SK-N-SH treated with all-trans-retinoic acid at 6 μM for 48 hours (cell line): ENCODE measurements around the gene ABCD1.

Source experiments
- ARNTL ChIP-seq: fragments of 450-650 bp; formaldehyde crosslinking; IDR thresholded peaks from 2 replicates; pipeline ENCODE4 v1.5.0; 2020; ENCODE audit warnings: low read depth, mild to moderate bottlenecking, moderate library complexity, borderline replicate concordance
- CREB5 ChIP-seq: fragments of 250-450 bp; sonication (Bioruptor Pico); IDR thresholded peaks from 2 replicates; pipeline ENCODE4 v1.5.1; 2020; ENCODE audit warnings: low read depth, mild to moderate bottlenecking, moderate library complexity
- PPARA ChIP-seq: fragments of 250-450 bp; sonication (Bioruptor Pico); IDR thresholded peaks from 2 replicates; pipeline ENCODE4 v1.5.0; 2020; ENCODE audit warnings: mild to moderate bottlenecking, borderline replicate concordance
- RARB ChIP-seq: fragments of 250-450 bp; sonication (Bioruptor Pico); IDR thresholded peaks from 2 replicates; pipeline ENCODE4 v1.8.0; 2021; ENCODE audit warnings: mild to moderate bottlenecking, moderate library complexity
- TF ChIP-seq, protein P1 (sequence below): fragments of 250-450 bp; sonication (Bioruptor Pico); IDR thresholded peaks from 2 replicates; pipeline ENCODE4 v1.5.0; 2020; ENCODE audit warnings: mild to moderate bottlenecking, moderate library complexity
- TF ChIP-seq, protein P2 (sequence below): fragments of 250-450 bp; sonication (Bioruptor Pico); IDR thresholded peaks from 2 replicates; pipeline ENCODE4 v1.8.0; 2020; ENCODE audit warnings: mild to moderate bottlenecking, moderate library complexity, borderline replicate concordance

- no peak for TF ChIP-seq PPARA (CRISPR knock-in tag)
- TF ChIP-seq RARB (CRISPR knock-in tag): no peak
- TF ChIP-seq CREB5 (CRISPR knock-in tag): no peak
- no peak for TF ChIP-seq ARNTL (CRISPR knock-in tag)
- TF ChIP-seq, protein P1, sequence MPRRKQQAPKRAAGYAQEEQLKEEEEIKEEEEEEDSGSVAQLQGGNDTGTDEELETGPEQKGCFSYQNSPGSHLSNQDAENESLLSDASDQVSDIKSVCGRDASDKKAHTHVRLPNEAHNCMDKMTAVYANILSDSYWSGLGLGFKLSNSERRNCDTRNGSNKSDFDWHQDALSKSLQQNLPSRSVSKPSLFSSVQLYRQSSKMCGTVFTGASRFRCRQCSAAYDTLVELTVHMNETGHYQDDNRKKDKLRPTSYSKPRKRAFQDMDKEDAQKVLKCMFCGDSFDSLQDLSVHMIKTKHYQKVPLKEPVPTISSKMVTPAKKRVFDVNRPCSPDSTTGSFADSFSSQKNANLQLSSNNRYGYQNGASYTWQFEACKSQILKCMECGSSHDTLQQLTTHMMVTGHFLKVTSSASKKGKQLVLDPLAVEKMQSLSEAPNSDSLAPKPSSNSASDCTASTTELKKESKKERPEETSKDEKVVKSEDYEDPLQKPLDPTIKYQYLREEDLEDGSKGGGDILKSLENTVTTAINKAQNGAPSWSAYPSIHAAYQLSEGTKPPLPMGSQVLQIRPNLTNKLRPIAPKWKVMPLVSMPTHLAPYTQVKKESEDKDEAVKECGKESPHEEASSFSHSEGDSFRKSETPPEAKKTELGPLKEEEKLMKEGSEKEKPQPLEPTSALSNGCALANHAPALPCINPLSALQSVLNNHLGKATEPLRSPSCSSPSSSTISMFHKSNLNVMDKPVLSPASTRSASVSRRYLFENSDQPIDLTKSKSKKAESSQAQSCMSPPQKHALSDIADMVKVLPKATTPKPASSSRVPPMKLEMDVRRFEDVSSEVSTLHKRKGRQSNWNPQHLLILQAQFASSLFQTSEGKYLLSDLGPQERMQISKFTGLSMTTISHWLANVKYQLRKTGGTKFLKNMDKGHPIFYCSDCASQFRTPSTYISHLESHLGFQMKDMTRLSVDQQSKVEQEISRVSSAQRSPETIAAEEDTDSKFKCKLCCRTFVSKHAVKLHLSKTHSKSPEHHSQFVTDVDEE: no peak
- TF ChIP-seq, protein P2, sequence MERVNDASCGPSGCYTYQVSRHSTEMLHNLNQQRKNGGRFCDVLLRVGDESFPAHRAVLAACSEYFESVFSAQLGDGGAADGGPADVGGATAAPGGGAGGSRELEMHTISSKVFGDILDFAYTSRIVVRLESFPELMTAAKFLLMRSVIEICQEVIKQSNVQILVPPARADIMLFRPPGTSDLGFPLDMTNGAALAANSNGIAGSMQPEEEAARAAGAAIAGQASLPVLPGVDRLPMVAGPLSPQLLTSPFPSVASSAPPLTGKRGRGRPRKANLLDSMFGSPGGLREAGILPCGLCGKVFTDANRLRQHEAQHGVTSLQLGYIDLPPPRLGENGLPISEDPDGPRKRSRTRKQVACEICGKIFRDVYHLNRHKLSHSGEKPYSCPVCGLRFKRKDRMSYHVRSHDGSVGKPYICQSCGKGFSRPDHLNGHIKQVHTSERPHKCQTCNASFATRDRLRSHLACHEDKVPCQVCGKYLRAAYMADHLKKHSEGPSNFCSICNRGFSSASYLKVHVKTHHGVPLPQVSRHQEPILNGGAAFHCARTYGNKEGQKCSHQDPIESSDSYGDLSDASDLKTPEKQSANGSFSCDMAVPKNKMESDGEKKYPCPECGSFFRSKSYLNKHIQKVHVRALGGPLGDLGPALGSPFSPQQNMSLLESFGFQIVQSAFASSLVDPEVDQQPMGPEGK (CRISPR knock-in tag): no peak
Observed at GRCh38 chrX:153700967-153701366, 23.7 kb upstream of the ABCD1 start.
